Caco-2 (cell line): Measurements from ENCODE around the gene TBC1D21. TPM values are rescaled to one million over a fixed set of nuclear protein-coding genes. Genes with fewer than 3 reads are reported as not detected.

ENCODE experiments used
- BruUV-seq: library from RNA; stranded (reverse); fragments of 400-500 nt; replicated peaks from 2 replicates; lab custom pipeline; 2021; lab: Mats Ljungman, UMichigan
- CTCF ChIA-PET: fragments of 300-600 bp; sonication (Branson Sonifier 250); formaldehyde crosslinking; loops from one replicate; lab custom pipeline; 2022; ENCODE audit warnings: antibody characterized with exemption; lab: Charles Lee
- POLR2A ChIA-PET: fragments of 300-600 bp; sonication (Branson Sonifier 250); formaldehyde crosslinking; loops from one replicate; lab custom pipeline; 2022; ENCODE audit warnings: antibody characterized with exemption; lab: Charles Lee
- DNase-seq, 2 experiments: peaks; one replicate each; pipeline versions ENCODE4 v3.0.0 to v3.0.0-alpha.2; 2020 to 2022
- H3K27me3 ChIP-seq: replicated peaks from 2 replicates; pipeline ENCODE4 v1.6.0; 2011; ENCODE audit warnings: low read length; ENCODE audit not compliant: control insufficient read depth, insufficient read depth
- H3K36me3 ChIP-seq: 2 replicates; pipeline ENCODE4 v1.5.1; 2011; ENCODE audit warnings: low read length; ENCODE audit not compliant: control insufficient read depth, insufficient read depth
- H3K4me1 ChIP-seq: fragments of 250-450 bp; sonication (Bioruptor Pico); 2 replicates; pipeline ENCODE4 v1.5.1; 2020; ENCODE audit warnings: mild to moderate bottlenecking
- H3K4me3 ChIP-seq: 2 replicates; pipeline ENCODE4 v1.5.1; 2011; ENCODE audit warnings: low read depth, mild to moderate bottlenecking, control low read depth, low read length
- H3K9me3 ChIP-seq: fragments of 250-450 bp; sonication (Bioruptor Pico); 2 replicates; pipeline ENCODE4 v1.5.1; 2020; ENCODE audit warnings: mild to moderate bottlenecking, moderate library complexity
- H3K27ac Mint-ChIP-seq: one replicate; pipeline ENCODE4 v1.8.0; 2022; ENCODE audit warnings: mixed read lengths; ENCODE audit not compliant: unreplicated experiment
- H3K27me3 Mint-ChIP-seq: one replicate; pipeline ENCODE4 v1.8.0; 2022; ENCODE audit warnings: mixed read lengths; ENCODE audit not compliant: insufficient read depth, unreplicated experiment
- H3K36me3 Mint-ChIP-seq: one replicate; pipeline ENCODE4 v1.8.0; 2022; ENCODE audit warnings: mild to moderate bottlenecking, mixed read lengths; ENCODE audit not compliant: insufficient read depth, unreplicated experiment
- H3K4me1 Mint-ChIP-seq: one replicate; pipeline ENCODE4 v1.8.0; 2022; ENCODE audit warnings: low read depth, mixed read lengths; ENCODE audit not compliant: unreplicated experiment
- H3K4me3 Mint-ChIP-seq: one replicate; pipeline ENCODE4 v1.8.0; 2022; ENCODE audit warnings: mild to moderate bottlenecking, moderate library complexity, mixed read lengths; ENCODE audit not compliant: unreplicated experiment
- H3K9me3 Mint-ChIP-seq: one replicate; pipeline ENCODE4 v1.8.0; 2022; ENCODE audit warnings: mixed read lengths; ENCODE audit not compliant: unreplicated experiment
- CTCF ChIP-seq, 2 experiments: fragments of 200-600 bp in 1 of 2; IDR thresholded peaks; 1 replicate in 1 of 2; 2 replicates in 1 of 2; pipeline versions ENCODE4 v1.5.1 to v1.8.0; 2011 to 2022; ENCODE audit warnings: antibody characterized with exemption in 1 of 2, control low read depth in 1 of 2, inconsistent platforms in 1 of 2, low read depth in 1 of 2, low read length in 1 of 2, mild to moderate bottlenecking in 1 of 2, moderate library complexity in 1 of 2; ENCODE audit not compliant: insufficient read depth in 1 of 2, severe bottlenecking in 1 of 2, unreplicated experiment in 1 of 2
- intact Hi-C: fragments of 100-400 bp; cut with micrococcal nuclease; formaldehyde crosslinking; loops from one replicate; pipeline ENCODE4 v1.10.0; 2022; ENCODE audit not compliant: unreplicated experiment
- total RNA-seq: library from RNA; stranded (reverse); gene quantifications from 2 replicates; pipeline ENCODE4 v1.2.3, GENCODE V29; 2022

The TBC1D21 gene
- total RNA-seq, 1 experiment from 2014 or later = not detected

- H3K36me3 Mint-ChIP-seq = no peaks in the 10 kb centered on the region
- no peak overlapping the region for H3K4me3 Mint-ChIP-seq
- Histone ChIP-seq H3K27me3 (no peaks in the 10 kb centered on the region; the same call in 1 of the 2 replicates), H3K4me1 (peaks cover 9% of the 10 kb centered on the region), H3K9me3 (no peaks in the 10 kb centered on the region), H3K4me3 (no peak overlapping the region), H3K36me3 (no peaks in the 10 kb centered on the region)
- peaks cover 8% of the 10 kb centered on the region for H3K27me3 Mint-ChIP-seq
- TF ChIP-seq CTCF (IDR thresholded peaks at IDR 0.05; ENCODE audit: insufficient read depth in 1 of 2, low read depth in 1 of 2, low read length in 1 of 2, severe bottlenecking in 1 of 2, unreplicated experiment in 1 of 2) = no peak
- peaks cover 5% of the 10 kb centered on the region for H3K4me1 Mint-ChIP-seq
- peak in 1 of 2 experiments; percentile 5 for DNase-seq
- ChIA-PET POLR2A (no interaction called here), CTCF (no interaction called here)
- no peak overlapping the region for H3K27ac Mint-ChIP-seq
- no TSS peak for BruUV-seq
- peaks cover 8% of the 10 kb centered on the region for H3K9me3 Mint-ChIP-seq
- intact Hi-C loops = no loop called here
These were observed 1.0 kb upstream of the TBC1D21 start for GRCh38 chr15:73872346-73872745.

GRCh38 chr15:73873889-73874511 is 636 bp downstream of the TBC1D21 start:
- peak; percentile 39 to 42 for DNase-seq
- H3K27ac Mint-ChIP-seq = no peak overlapping the region
- no TSS peak for BruUV-seq
- H3K4me1 Mint-ChIP-seq = peaks cover 5% of the 10 kb centered on the region
- Histone ChIP-seq H3K4me1 (peaks cover 14% of the 10 kb centered on the region), H3K9me3 (no peaks in the 10 kb centered on the region; the same call in 1 of the 2 replicates), H3K4me3 (no peak overlapping the region), H3K27me3 (no peaks in the 10 kb centered on the region; the same call in 1 of the 2 replicates), H3K36me3 (no peaks in the 10 kb centered on the region)
- H3K9me3 Mint-ChIP-seq = peaks cover 8% of the 10 kb centered on the region
- ChIA-PET POLR2A (no interaction called here), CTCF (interaction anchor here (1.0 to 2.9 kb wide), 4 partner anchors 16 to 53 kb away, joined by 3 to 31 read pairs (median 9); partner anchors contain the start of gene LOXL1)
- peaks cover 8% of the 10 kb centered on the region for H3K27me3 Mint-ChIP-seq
- intact Hi-C loops = loop anchor here (1.0 kb wide), 1 partner anchor 34 kb away; no protein-coding TSS in a partner anchor
- H3K4me3 Mint-ChIP-seq = no peak overlapping the region
- H3K36me3 Mint-ChIP-seq = no peaks in the 10 kb centered on the region
- peak; percentile 61 to 74 for TF ChIP-seq CTCF (IDR thresholded peaks at IDR 0.05; ENCODE audit: insufficient read depth in 1 of 2, low read depth in 1 of 2, low read length in 1 of 2, severe bottlenecking in 1 of 2, unreplicated experiment in 1 of 2)

- TF ChIP-seq CTCF (IDR thresholded peaks at IDR 0.05; ENCODE audit: insufficient read depth in 1 of 2, low read depth in 1 of 2, low read length in 1 of 2, severe bottlenecking in 1 of 2, unreplicated experiment in 1 of 2) = no peak
- peak in 1 of 2 experiments; percentile 1 for DNase-seq
- Mint-ChIP-seq H3K9me3 (peaks cover 8% of the 10 kb centered on the region), H3K4me3 (no peak overlapping the region), H3K36me3 (no peaks in the 10 kb centered on the region), H3K4me1 (peaks cover 5% of the 10 kb centered on the region), H3K27me3 (peaks cover 4% of the 10 kb centered on the region), H3K27ac (no peak overlapping the region)
- H3K36me3 ChIP-seq = no peaks in the 10 kb centered on the region
- H3K4me1 ChIP-seq = peaks cover 14% of the 10 kb centered on the region
- H3K4me3 ChIP-seq = no peak overlapping the region
- intact Hi-C loops = no loop called here
- ChIA-PET POLR2A (no interaction called here), CTCF (interaction anchor here (0.8 kb wide), 1 partner anchor 26 kb away, joined by 3 read pairs; no protein-coding TSS in a partner anchor)
- no peaks in the 10 kb centered on the region; the same call in 1 of the 2 replicates for H3K9me3 ChIP-seq
- no peaks in the 10 kb centered on the region for H3K27me3 ChIP-seq
- BruUV-seq = no TSS peak
These were observed 6.1 kb downstream of the TBC1D21 start for GRCh38 chr15:73879426-73879825.
